Body of pancreas (tissue), 4 donors: ENCODE results near the gene STOX2. TPM values are rescaled to one million over a fixed set of nuclear protein-coding genes. Genes with fewer than 3 reads are reported as not detected.

Experiments
- ATAC-seq: fragments of 150-250 bp; one replicate; pipeline ENCODE4 v1.9.1; 2016
- DNase-seq, 4 donors: peaks; one replicate each; pipeline ENCODE4 v3.0.0-alpha.2; 2019
- H3K27ac ChIP-seq, 4 donors: fragments of 200-600 bp; sonication (generic); 1 replicate in 3 of 4; 2 replicates in 1 of 4; pipeline versions ENCODE4 v1.5.1 to v1.6.1; 2016 to 2019; ENCODE audit warnings: mild to moderate bottlenecking in 1 of 4, mixed read lengths in 1 of 4, moderate library complexity in 1 of 4
- H3K27me3 ChIP-seq, 2 donors: fragments of 200-600 bp; sonication (generic); one replicate each; pipeline ENCODE4 v1.6.0; 2016; ENCODE audit warnings: mild to moderate bottlenecking in 1 of 2
- H3K36me3 ChIP-seq, 2 donors: fragments of 200-600 bp; sonication (generic); replicated peaks in 1 of 2; 2 replicates each; pipeline ENCODE4 v1.5.1; 2016; ENCODE audit warnings: low read depth in 2 of 2; ENCODE audit not compliant: insufficient read depth in 1 of 2
- H3K4me1 ChIP-seq: fragments of 200-600 bp; sonication (generic); one replicate; pipeline ENCODE4 v1.6.0; 2016
- H3K4me3 ChIP-seq, 2 donors: fragments of 200-600 bp; sonication (generic); 1 replicate in 1 of 2; 2 replicates in 1 of 2; pipeline ENCODE4 v1.5.1; 2016 to 2019
- H3K9me3 ChIP-seq, 3 donors: fragments of 200-600 bp; sonication (generic); 1 replicate in 2 of 3; 2 replicates in 1 of 3; pipeline ENCODE4 v1.5.1; 2016
- POLR2A ChIP-seq, 3 donors: fragments of 450-650 bp; IDR thresholded peaks; one replicate each; pipeline ENCODE4 v1.6.1; 2016; ENCODE audit warnings: antibody characterized with exemption in 3 of 3, mild to moderate bottlenecking in 2 of 3
- WGBS, 2 donors: methylation state at CpG; one replicate each; pipeline ENCODE4 v1.1.5; 2017; 5-methylcytosine and 5-hydroxymethylcytosine counted together
- intact Hi-C: fragments of 100-400 bp; cut with DNase I; formaldehyde crosslinking; loops from one replicate; pipeline ENCODE4 v1.15.1; 2023
- total RNA-seq, 2 donors: library from RNA; depleted of rRNA; stranded (reverse); fragments of >200 nt; gene quantifications; one replicate each; pipeline ENCODE4 v1.1.0, GENCODE V29; 2016
- TF ChIP-seq, protein P1 (sequence below), 7 experiments: fragments of 450-650 bp in 4 of 7; fragments of 200-600 bp in 3 of 7; sonication (generic) in 3 of 7; IDR thresholded peaks; one replicate each; pipeline ENCODE4 v1.5.1; 2016 to 2019; ENCODE audit warnings: antibody characterized with exemption in 7 of 7

The STOX2 gene
- total RNA-seq, 2 donors from 2014 or later = 15.0 to 15.8 TPM

- H3K4me1 ChIP-seq = no peaks in the 10 kb centered on the region
- no peak for ATAC-seq
- no peak overlapping the region for H3K4me3 ChIP-seq
- H3K27me3 ChIP-seq = no peaks in the 10 kb centered on the region
- DNase-seq = no peak
- TF ChIP-seq, protein P1, sequence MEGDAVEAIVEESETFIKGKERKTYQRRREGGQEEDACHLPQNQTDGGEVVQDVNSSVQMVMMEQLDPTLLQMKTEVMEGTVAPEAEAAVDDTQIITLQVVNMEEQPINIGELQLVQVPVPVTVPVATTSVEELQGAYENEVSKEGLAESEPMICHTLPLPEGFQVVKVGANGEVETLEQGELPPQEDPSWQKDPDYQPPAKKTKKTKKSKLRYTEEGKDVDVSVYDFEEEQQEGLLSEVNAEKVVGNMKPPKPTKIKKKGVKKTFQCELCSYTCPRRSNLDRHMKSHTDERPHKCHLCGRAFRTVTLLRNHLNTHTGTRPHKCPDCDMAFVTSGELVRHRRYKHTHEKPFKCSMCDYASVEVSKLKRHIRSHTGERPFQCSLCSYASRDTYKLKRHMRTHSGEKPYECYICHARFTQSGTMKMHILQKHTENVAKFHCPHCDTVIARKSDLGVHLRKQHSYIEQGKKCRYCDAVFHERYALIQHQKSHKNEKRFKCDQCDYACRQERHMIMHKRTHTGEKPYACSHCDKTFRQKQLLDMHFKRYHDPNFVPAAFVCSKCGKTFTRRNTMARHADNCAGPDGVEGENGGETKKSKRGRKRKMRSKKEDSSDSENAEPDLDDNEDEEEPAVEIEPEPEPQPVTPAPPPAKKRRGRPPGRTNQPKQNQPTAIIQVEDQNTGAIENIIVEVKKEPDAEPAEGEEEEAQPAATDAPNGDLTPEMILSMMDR (IDR thresholded peaks at IDR 0.05) = no peak
- TF ChIP-seq POLR2A (IDR thresholded peaks at IDR 0.05) = no peak
- WGBS, 2 donors = 85 to 89% methylated on average over 4 of the region's 4 CpGs
- intact Hi-C loops = no loop called here
- H3K27ac ChIP-seq = no peak overlapping the region
- peaks cover 0 to 5% (median 0%) of the 10 kb centered on the region in 3 donors for H3K9me3 ChIP-seq
- no peaks in the 10 kb centered on the region for H3K36me3 ChIP-seq
These were observed 91.8 kb downstream of the STOX2 start for GRCh38 chr4:183996868-183997267.

- intact Hi-C loops = no loop called here
- no peaks in the 10 kb centered on the region for H3K4me1 ChIP-seq
- no peaks in the 10 kb centered on the region for H3K27me3 ChIP-seq
- no peaks in the 10 kb centered on the region for H3K9me3 ChIP-seq
- no peak for DNase-seq
- H3K27ac ChIP-seq = no peak overlapping the region
- no peak for ATAC-seq
- H3K4me3 ChIP-seq = no peak overlapping the region
- H3K36me3 ChIP-seq = no peaks in the 10 kb centered on the region
- TF ChIP-seq POLR2A (IDR thresholded peaks at IDR 0.05) = no peak
- TF ChIP-seq, protein P1 (IDR thresholded peaks at IDR 0.05) = no peak
- WGBS, 2 donors = 86 to 95% methylated on average over 6 of the region's 6 CpGs
These were observed 94.3 kb downstream of the STOX2 start for GRCh38 chr4:183999435-183999834.

GRCh38 chr4:184000457-184001396, 95.6 kb downstream of the STOX2 start:
- intact Hi-C loops = no loop called here
- TF ChIP-seq, protein P1 (IDR thresholded peaks at IDR 0.05) = no peak
- TF ChIP-seq POLR2A (IDR thresholded peaks at IDR 0.05) = no peak
- no peaks in the 10 kb centered on the region for H3K27me3 ChIP-seq
- no peak for ATAC-seq
- no peaks in the 10 kb centered on the region for H3K36me3 ChIP-seq
- no peak overlapping the region for H3K27ac ChIP-seq
- no peaks in the 10 kb centered on the region for H3K4me1 ChIP-seq
- H3K4me3 ChIP-seq = no peak overlapping the region
- no peak for DNase-seq
- H3K9me3 ChIP-seq = no peaks in the 10 kb centered on the region
- 92 to 95% methylated on average over 26 of the region's 26 CpGs for WGBS, 2 donors

DNA sequence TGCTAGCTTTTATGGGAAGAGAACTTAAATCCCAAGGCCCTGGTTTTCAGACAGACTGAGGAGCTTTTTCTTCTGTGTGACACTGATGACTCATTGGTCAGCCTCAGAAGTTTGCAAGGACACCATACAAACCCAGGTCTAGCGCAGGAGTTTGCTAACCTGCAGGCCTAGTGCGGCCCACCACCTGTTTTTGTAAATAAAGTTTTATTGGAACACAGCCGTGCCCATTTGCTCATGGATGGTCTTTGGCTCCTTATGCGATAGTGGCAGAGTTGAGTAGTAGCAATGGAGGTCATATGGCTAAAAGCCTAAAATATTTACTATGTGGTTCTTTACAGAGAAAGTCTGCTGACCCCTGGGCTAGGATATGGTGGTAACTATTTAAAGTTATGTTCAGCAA, 98.3 kb downstream of the STOX2 start:
- intact Hi-C loops = no loop called here
- no peak overlapping the region for H3K27ac ChIP-seq
- no peaks in the 10 kb centered on the region for H3K4me1 ChIP-seq
- DNase-seq (no peak), ATAC-seq (no peak)
- no peaks in the 10 kb centered on the region for H3K27me3 ChIP-seq
- H3K9me3 ChIP-seq = no peaks in the 10 kb centered on the region
- 95 to 98% methylated on average over 4 of the region's 4 CpGs for WGBS, 2 donors
- H3K36me3 ChIP-seq = no peaks in the 10 kb centered on the region
- no peak for TF ChIP-seq POLR2A (IDR thresholded peaks at IDR 0.05)
- TF ChIP-seq, protein P1 (IDR thresholded peaks at IDR 0.05) = no peak
- no peak overlapping the region for H3K4me3 ChIP-seq
